GM19468 (cell line): ENCODE results near the gene CAPN14.
"Not testable (repeated sequence)": the region's sequence is repeated elsewhere in the genome, so short reads cannot be mapped to it uniquely, and the experiment has no call there.

ENCODE experiments used
- ATAC-seq: cut with Tn5 transposase; IDR thresholded peaks from one replicate; pipeline ENCODE4 v1.9.1; 2021; ENCODE audit warnings: mild to moderate bottlenecking, moderate library complexity, moderate number of reproducible peaks; ENCODE audit not compliant: unreplicated experiment; ENCODE audit errors: extremely low read depth

CAPN14 gene

GRCh38 chr2:31200972-31201371 is 16.3 kb downstream of the CAPN14 start:
- no peak for ATAC-seq

- ATAC-seq: no peak
Measured at GRCh38 chr2:31199206-31199605, 18.1 kb downstream of the CAPN14 start.

GRCh38 chr2:31197669-31198068 is 19.6 kb downstream of the CAPN14 start:
- ATAC-seq: no peak

DNA sequence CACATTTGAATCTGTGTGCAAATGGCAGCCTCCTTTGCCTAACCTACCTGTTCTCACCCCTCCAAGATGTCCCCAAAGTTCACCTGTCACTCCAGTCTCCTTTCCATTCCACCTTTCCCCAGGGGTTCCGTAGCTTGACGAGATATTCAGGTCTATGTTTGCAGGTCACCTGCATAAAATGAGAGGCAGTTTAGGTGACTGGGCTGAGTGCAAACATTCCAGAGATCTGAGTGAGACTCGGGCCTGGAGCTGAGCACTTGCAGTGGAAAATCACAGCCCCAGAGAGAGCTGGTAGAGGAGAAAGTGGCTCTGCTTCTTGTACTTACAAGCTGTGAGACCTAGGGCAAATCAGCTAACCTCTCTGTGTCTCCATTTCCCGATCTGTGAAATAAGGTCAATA is 20.1 kb downstream of the CAPN14 start:
- ATAC-seq: no peak

DNA sequence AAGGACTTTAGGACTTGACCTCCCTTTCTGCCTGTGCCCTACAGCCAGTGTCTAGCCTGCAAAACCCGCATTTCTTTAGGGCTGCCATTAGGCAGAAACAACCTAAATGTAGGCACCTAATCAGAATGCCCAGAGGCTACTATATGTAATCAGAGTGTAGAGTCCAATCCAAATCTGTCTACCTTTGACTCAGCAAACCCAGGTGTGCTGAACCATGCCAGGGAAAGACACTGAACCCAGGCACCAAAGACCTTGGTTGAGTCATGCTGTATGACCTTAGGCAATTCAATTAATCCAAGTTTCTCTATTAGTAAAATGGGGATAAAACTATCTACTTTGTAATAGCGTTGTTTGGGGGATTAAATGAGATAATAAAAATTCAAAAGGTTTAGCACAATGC is 20.7 kb downstream of the CAPN14 start:
- ATAC-seq: no peak

- no peak for ATAC-seq
Measured at GRCh38 chr2:31193806-31194205, 23.5 kb downstream of the CAPN14 start.

DNA sequence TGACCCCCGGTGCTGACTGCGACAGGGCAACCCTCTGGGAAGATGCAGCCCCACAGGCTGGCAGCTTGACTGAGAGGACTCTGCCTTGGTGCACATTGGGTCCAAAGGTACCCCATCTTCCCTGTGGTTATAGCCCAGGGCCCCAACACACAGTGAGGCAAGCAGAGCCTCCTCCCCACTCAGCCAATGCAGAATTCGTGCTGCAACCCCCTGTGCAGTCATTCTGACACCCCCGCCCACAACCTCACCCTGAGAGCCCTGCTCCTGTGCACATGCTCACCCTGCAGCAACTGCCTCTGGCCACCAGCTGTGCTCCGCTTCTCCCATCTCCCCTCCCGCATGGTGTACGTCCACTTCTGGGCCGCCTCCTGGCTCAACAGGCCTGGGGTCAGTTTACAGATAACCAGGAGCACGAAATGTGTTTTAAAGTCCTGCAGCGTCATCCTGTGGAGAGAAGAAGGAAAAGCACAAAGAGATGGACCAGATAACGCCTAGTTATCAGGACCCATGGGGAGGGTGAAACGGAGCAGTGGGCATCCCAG is 24.4 kb downstream of the CAPN14 start:
- no peak for ATAC-seq

GRCh38 chr2:31192396-31192795 is 24.9 kb downstream of the CAPN14 start:
- ATAC-seq: no peak

- ATAC-seq: no peak
Measured at GRCh38 chr2:31191931-31192330, 25.4 kb downstream of the CAPN14 start.

DNA sequence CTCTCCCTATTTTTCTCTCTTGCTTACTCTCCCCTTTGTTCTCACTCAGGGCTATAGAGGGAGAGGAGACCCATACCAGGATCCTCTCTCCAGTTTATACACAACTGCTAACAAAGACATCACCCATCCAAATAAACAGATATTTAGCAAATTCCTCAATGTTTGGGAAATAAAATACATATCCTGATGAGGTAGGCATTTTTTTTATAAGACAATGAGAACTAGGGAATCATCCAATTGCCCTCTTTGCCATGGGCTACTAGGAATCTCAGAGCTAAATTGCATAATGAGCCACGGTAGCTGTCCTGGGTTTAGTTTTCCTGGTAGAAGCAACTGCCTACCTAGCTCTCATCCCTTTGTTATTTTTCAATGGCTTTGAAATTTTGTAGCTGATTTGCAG is 27.1 kb downstream of the CAPN14 start:
- ATAC-seq: no peak

- no peak for ATAC-seq
Measured at GRCh38 chr2:31189141-31189540, 28.2 kb downstream of the CAPN14 start.

DNA sequence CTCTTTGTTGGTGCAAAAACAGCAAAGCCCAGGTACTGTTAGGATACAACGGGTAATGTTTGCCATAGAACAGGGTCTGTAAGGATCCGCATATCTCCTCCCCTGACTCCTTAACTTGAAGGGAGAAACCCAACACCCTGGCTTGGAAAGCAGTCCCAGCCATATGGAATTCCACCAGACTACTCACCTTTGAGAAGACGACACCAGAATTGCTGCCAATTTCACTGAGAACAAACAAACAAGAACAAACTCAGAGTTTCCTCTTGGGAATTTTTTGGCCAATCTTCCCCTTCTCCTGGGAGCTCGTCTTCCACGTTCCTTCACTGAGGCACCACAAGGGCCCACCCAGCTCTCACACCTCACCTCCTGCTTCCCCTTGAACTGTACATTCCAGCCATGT is 29.2 kb downstream of the CAPN14 start:
- ATAC-seq: no peak

DNA sequence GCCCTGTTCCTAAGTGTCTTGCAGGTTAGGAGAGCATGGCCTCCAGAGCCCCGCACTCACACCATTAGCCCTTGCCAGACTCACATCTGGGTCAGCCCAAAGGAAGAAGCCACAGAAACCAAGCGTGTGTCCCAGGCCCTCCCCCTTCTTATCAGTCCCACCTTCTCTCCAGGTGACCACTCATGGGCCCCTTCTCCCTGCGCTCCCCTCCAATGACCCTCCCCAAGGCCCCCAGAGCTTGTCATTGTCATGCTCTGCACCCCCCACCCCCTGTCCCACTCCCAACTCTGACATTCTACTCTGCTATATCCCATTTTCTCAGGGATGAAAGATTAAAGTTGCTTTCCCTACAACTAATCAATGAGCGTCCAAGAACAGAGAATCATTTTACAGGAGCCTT is 30.1 kb downstream of the CAPN14 start:
- no peak for ATAC-seq

- ATAC-seq: not testable (repeated sequence)
Measured at GRCh38 chr2:31183973-31184372, 33.3 kb downstream of the CAPN14 start.

DNA sequence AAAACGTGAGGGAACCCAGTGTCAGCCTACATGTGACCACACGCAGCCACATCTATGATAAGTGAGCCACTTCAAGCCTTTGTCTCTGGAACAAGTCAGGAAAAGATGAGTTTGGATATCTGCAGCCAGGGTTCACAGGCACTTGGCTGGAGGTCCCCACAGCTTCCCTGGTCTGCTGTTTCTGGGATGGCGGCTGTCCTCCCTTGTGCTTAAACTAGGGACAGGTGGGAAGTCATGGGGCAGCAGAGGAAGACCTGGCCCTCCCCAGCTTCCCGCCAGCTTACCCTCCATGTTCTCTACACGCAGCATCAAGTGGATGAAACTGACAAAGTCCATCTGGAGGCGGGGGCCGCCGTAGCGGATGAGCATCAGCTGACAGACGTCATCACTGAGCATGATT is 40.6 kb downstream of the CAPN14 start:
- ATAC-seq: no peak

GRCh38 chr2:31171142-31171541 is 46.2 kb downstream of the CAPN14 start:
- ATAC-seq: no peak

DNA sequence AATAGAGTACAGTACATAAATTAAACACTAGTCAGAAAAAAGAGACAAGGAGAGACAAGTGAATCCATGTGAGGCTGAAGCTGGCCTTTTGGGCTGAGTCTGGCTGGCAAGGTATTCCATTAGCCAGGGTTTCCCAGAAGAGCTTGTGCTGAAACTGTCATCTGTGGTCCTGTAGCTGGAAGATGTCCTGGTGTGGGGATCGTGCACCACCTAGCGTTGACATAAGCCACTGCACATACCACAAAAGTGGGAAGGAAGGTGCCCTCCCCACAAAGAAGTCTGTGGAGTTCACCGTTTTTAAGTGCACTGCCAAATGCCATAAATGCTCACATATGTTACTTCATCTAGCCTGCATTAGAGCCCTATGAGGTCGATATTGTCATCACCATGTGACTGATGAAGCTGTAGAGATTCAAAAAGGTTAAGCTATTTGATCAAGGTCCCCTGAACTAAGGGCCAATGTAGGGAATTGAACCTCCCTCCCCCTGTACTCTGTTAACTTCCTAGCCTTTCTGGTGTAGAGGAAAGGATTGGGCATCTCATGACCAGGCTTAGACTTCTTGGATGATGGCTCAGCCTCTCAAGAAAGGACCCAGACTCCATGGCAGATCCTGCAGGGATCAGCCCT is 47.1 kb downstream of the CAPN14 start:
- ATAC-seq: no peak

DNA sequence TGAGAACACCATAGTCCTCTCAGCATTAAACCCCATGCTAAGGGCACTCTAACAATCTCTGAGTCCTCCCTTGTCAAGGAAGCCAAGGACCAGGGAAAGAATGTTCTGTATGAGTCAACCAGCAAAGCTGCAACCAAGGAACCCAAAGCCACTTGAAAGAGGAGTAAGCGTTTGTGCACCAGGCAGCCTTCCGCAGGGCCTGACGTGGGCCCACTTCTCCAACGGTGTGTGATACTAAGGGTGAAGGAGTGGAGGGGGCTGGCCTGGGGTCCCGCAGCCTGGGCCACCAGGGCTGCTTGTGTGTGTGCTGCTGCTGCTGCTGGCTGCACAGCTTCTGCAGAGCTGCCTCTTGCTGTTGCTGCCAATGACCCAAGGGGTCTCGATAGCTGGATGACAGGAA is 49.0 kb downstream of the CAPN14 start:
- ATAC-seq: no peak

GRCh38 chr2:31166925-31167324 is 50.4 kb downstream of the CAPN14 start:
- no peak for ATAC-seq

DNA sequence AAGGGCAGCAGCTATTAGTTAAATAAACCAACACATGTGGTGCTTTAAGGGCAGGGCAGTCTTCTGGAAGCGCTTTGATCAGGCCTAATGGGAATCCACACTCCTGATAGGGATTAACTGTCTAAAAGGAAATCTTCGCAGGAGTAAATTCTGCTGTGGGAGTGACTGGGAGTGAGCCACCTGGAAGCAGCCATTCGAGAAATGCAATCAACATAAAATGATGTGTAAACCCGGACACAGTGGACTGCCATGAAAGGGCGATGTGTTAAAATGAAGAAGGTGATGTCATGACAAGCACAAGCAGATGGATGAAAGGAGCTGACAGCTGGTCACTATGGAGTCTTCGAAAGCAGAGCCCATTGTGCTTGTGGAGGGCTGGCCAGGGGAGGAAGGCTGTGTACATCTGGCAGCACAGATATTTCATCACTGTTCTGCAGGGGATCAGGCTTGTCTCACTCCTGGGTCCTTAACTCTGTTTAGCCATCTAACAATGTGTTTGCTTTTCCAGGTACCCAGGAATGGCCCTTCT is 54.2 kb downstream of the CAPN14 start:
- ATAC-seq: no peak

DNA sequence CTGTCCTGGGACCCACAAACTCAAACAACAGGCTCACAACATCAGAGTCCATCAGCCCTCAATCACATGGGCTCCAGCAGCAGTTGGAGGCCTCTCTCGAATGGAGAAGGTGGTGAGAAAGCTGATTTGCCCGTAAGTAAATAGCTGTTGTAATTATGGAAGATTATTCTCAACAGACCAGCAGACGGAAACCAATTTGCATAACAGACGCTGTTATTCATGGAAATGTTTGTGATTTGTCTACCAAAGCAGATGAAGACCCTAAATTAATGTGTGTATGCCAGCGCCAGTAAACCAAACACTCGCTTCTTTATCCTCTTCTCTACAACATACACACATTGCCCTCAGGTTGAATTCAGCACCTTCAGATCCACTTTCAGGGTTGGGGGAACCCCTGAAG is 55.7 kb downstream of the CAPN14 start:
- no peak for ATAC-seq

DNA sequence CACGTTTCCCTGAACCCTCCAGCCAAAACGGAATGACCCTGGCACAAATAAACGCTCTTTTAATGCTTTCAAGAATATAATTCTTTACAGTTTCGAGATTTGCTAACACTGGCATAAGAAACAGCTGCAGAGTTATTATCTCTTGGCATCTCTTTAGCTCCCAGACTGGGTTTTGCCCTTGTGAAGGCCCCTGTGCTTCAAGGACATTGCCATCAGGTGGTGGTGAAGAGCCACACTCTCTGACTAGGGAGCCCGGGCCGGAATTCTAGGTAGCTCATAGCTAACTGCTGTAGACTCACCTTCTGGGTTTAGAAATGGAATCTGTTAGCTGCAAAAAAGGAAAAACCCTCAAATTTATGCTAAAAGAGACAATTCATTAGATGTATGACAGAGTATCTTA is 65.8 kb downstream of the CAPN14 start:
- no peak for ATAC-seq
